Testis (tissue), 2 donors: Measurements from ENCODE around the gene GINS3.

Source experiments
- CTCF ChIP-seq, 3 experiments: fragments of 450-650 bp in 2 of 3; fragments of 200-600 bp in 1 of 3; sonication (generic) in 1 of 3; IDR thresholded peaks; one replicate each; pipeline ENCODE4 v1.5.1; 2016 to 2019; ENCODE audit warnings: antibody characterized with exemption in 3 of 3, mild to moderate bottlenecking in 2 of 3, moderate library complexity in 1 of 3
- POLR2A ChIP-seq: fragments of 450-650 bp; IDR thresholded peaks from one replicate; pipeline ENCODE4 v1.6.1; 2017; ENCODE audit warnings: antibody characterized with exemption, mild to moderate bottlenecking, moderate library complexity

- TF ChIP-seq CTCF (IDR thresholded peaks at IDR 0.05) (no peak), POLR2A (no peak)
These were observed 29.3 kb downstream of the GINS3 start for GRCh38 chr16:58421529-58421928.
